IPS-18a (cell line): ENCODE results near the gene SERPINI2.
A peak's percentile ranks its signal among the peaks of the same experiment; 100 is the strongest.

Source experiments
- H3K27ac ChIP-seq: one replicate; pipeline ENCODE4 v1.5.1; 2013; ENCODE audit warnings: low read length
- H3K27me3 ChIP-seq: one replicate; pipeline ENCODE4 v1.6.1; 2013; ENCODE audit warnings: mild to moderate bottlenecking, low read length; ENCODE audit not compliant: control insufficient read depth, insufficient read depth
- H3K36me3 ChIP-seq: one replicate; pipeline ENCODE4 v1.6.1; 2013; ENCODE audit warnings: low read depth, low read length; ENCODE audit not compliant: control insufficient read depth
- H3K4me1 ChIP-seq: one replicate; pipeline ENCODE4 v1.6.1; 2013; ENCODE audit warnings: low read depth, low read length; ENCODE audit not compliant: control insufficient read depth
- H3K4me3 ChIP-seq: one replicate; pipeline ENCODE4 v1.5.1; 2013; ENCODE audit warnings: low read length
- H3K9ac ChIP-seq: one replicate; pipeline ENCODE4 v1.6.1; 2013; ENCODE audit warnings: mild to moderate bottlenecking, low read length, moderate library complexity
- H3K9me3 ChIP-seq: one replicate; pipeline ENCODE4 v1.6.1; 2013; ENCODE audit warnings: low read depth, low read length; ENCODE audit not compliant: control insufficient read depth

Gene SERPINI2, protein sequence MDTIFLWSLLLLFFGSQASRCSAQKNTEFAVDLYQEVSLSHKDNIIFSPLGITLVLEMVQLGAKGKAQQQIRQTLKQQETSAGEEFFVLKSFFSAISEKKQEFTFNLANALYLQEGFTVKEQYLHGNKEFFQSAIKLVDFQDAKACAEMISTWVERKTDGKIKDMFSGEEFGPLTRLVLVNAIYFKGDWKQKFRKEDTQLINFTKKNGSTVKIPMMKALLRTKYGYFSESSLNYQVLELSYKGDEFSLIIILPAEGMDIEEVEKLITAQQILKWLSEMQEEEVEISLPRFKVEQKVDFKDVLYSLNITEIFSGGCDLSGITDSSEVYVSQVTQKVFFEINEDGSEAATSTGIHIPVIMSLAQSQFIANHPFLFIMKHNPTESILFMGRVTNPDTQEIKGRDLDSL

DNA sequence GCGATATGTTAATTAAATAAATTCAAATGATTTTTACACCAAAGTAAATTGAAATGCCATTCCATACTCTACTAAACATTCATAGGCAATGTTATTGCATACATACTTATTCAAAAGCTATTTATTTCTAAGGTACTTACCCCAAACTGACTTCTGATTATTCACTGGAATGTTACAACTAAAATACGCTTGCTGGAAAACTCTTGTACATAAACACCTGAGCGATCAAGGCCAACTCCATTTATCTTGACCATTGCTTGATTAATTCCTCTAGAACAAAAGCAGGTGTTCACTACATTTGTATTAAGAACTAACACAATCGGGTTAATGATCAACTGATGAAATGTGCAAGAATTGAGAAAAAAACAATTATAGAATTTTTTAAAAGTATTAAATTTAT, at the start of gene SERPINI2:
Gene SERPINI2, minus strand, starts transcription at position 180 of the 400 bp plus-strand sequence. CDS start 2,208 bp downstream, outside the sequence.
- Histone ChIP-seq H3K9ac (no peak within 1 kb of the TSS), H3K4me3 (no peak within 1 kb of the TSS), H3K4me1 (no peaks in the 10 kb centered on the region), H3K27me3 (no peaks in the 10 kb centered on the region), H3K27ac (no peak within 1 kb of the TSS), H3K36me3 (no peaks in the 10 kb centered on the region), H3K9me3 (no peaks in the 10 kb centered on the region)

DNA sequence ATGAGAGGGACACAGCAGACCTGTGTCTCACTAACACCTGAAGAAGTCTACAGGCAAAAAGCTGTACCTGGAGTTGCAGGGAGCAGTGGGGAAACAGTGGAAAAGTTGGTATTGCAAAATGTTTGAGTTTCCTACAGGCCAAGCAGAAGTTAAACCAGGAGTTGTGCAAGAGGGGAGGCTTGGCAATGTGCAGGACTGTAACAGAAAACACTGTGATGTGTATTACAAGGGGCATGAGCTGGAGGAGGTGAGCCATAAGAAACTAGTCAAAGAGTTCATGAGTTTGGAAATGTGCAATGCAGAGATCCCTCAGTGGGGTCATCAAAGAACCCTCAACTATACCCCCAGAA, 47.1 kb upstream of the SERPINI2 start:
- H3K27ac ChIP-seq = no peak overlapping the region
- no peak overlapping the region for H3K9ac ChIP-seq
- no peak overlapping the region for H3K4me3 ChIP-seq
- H3K27me3 ChIP-seq = no peaks in the 10 kb centered on the region
- H3K4me1 ChIP-seq = no peaks in the 10 kb centered on the region
- no peaks in the 10 kb centered on the region for H3K36me3 ChIP-seq
- no peaks in the 10 kb centered on the region for H3K9me3 ChIP-seq

DNA sequence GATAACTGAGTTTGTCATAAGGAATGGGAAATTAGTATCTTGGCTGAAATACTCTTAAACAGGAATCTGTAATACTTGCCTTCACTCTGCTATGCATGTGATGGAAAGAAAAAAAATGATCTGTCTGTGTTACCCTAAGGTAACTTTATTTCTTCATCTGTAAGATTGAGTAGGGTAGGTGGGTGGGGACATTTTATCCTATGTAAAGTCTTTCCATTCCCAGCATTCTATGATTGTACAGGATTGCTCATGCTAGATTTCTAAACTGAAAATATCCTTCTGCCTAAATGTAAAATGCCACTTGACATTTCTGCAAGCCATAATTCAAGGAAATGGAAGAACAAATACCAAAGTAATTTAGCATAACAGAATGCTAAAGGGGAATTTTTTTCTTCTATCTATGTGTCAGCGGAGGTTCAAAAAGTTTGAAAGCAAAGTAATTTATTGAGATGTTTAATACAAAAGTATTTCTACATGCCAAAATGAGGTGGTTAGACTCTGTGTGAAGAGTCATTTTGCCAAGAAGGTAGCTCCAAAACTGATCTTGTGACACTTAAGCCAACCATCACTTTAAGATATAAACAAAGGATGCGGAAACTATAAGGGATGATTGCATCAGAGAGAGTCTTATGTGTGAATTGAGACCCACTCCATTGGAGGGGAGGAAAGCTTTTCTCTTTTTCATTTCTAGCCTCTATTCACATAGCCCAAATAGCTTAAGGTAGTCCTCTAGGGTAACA, 46.6 kb upstream of the SERPINI2 start:
- Histone ChIP-seq H3K9me3 (no peaks in the 10 kb centered on the region), H3K4me3 (no peak overlapping the region), H3K27me3 (no peaks in the 10 kb centered on the region), H3K36me3 (no peaks in the 10 kb centered on the region), H3K27ac (no peak overlapping the region), H3K4me1 (no peaks in the 10 kb centered on the region), H3K9ac (no peak overlapping the region)

DNA sequence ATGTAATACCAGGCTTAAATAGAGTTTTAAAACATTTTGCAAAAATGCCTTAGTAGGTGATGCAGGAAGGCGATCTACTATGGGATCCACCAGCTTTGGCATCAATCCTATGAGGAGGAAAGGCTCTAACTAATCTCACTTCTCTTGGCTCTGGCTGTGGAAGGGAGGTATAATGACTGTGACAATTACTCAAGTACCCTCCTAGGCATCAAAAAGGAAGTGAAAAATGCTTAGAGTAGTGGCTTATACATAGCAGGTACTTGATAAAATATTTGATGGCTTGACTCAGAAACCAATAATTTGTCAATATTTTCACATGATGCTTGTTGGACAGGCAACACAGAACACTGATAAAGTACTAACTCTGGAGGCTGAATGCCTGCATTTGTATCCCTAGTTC, 34.1 kb upstream of the SERPINI2 start:
- Histone ChIP-seq H3K9ac (no peak overlapping the region), H3K36me3 (no peaks in the 10 kb centered on the region), H3K27ac (no peak overlapping the region), H3K27me3 (no peaks in the 10 kb centered on the region), H3K9me3 (no peaks in the 10 kb centered on the region), H3K4me3 (no peak overlapping the region), H3K4me1 (no peaks in the 10 kb centered on the region)

DNA sequence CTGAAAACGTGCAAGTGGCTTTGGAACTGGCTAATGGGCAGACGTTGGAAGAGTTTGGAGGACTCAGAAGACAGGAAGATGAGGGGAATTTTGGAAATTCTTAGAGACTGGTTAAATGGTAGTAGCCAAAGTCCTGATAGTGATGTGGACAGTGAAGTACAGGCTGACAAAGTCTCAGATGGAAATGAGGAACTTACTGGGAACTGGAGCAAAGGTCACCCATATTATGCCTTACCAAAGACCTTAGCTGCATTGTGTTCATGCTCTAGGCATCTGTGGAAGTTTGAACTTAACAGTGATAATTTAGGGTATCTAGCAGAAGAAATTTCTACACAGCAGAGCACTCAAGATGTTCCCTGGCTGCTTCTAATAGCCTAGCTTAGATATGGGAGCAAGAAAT, 28.6 kb upstream of the SERPINI2 start:
- Histone ChIP-seq H3K9me3 (no peaks in the 10 kb centered on the region), H3K27me3 (no peaks in the 10 kb centered on the region), H3K4me3 (no peak overlapping the region), H3K4me1 (no peaks in the 10 kb centered on the region), H3K9ac (no peak overlapping the region), H3K27ac (no peak overlapping the region), H3K36me3 (no peaks in the 10 kb centered on the region)

DNA sequence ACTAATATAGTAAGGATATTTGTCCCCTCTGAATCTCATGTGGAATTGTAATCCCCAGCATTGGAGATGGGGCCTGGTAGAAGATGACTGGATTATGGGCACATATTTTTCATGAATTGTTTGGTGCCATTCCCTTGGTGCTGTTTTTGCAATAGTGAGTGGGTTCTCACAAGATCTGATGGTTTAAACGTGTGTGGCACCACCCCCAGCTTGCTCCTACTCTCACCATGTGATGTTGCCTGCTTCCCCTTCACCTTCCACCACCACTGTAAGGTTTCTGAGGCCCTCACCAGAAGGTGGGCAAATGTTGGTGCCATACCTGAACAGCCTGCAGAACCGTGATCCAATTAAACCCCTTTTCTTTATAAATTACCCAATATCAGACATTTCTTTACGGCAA, 28.1 kb upstream of the SERPINI2 start:
- Histone ChIP-seq H3K9me3 (no peaks in the 10 kb centered on the region), H3K36me3 (no peaks in the 10 kb centered on the region), H3K9ac (no peak overlapping the region), H3K27ac (no peak overlapping the region), H3K27me3 (no peaks in the 10 kb centered on the region), H3K4me1 (no peaks in the 10 kb centered on the region), H3K4me3 (no peak overlapping the region)

DNA sequence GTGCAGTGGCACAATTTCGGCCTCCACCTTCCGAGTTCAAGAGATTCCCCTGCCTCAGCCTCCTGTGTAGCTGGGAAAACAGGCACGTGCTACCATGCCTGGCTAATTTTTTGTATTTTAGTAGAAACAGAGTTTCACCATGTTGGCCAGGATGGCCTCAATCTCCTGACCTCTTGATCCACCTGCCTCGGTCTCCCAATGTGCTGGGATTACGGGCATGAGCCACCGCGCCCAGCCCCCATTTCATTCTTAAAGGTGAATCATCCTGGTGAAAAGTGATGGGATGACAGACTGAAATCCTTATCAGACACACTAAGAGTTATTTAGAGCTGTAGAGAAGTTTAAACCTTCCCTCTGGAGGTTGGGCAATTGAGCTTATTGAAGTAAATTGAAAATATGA, 24.1 kb upstream of the SERPINI2 start:
- no peak overlapping the region for H3K27ac ChIP-seq
- H3K9me3 ChIP-seq = no peaks in the 10 kb centered on the region
- H3K36me3 ChIP-seq = no peaks in the 10 kb centered on the region
- no peak overlapping the region for H3K4me3 ChIP-seq
- H3K27me3 ChIP-seq = no peaks in the 10 kb centered on the region
- no peak overlapping the region for H3K9ac ChIP-seq
- H3K4me1 ChIP-seq = no peaks in the 10 kb centered on the region

DNA sequence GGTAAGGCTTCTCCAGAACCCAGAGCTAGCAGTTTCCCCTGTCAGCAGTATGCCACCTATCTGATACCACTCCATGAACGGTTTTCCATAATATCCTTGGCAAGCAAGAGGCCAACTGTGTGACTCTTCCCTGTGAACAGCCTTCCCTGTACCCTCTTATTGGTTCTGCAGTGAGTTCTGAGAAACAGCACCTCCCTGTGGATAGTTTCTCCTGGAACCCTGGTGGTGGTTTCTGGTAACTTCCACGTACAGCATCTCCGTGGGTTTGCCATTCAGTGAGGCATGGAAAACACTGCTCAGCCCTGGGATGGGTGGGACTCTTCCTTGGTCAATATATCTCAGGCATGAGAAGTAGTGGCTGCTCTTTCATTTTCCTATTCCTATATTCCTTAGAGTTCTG, 19.4 kb upstream of the SERPINI2 start:
- Histone ChIP-seq H3K4me1 (peaks cover 17% of the 10 kb centered on the region), H3K27ac (no peak overlapping the region), H3K9ac (no peak overlapping the region), H3K27me3 (no peaks in the 10 kb centered on the region), H3K4me3 (no peak overlapping the region), H3K9me3 (no peaks in the 10 kb centered on the region), H3K36me3 (no peaks in the 10 kb centered on the region)

DNA sequence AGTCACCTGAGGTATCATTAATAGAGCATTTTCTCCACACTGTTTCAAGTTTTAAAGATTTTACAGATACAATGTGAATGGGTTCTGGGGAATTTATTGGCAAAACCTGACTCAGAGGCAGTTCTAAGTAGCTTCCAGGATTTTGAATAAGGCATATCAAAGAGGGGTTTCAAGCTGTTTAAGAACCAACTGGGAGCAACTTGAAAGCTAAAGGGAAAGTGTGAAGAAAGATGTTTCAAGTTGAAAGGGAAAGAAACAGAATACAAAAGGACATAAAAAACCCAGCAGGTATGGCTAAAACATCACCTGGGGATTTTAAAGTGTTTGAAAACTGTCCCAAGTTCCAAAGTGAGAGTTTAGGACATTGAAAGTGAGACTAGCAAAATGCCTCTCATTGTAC, 17.8 kb upstream of the SERPINI2 start:
- H3K9me3 ChIP-seq = no peaks in the 10 kb centered on the region
- H3K4me1 ChIP-seq = peaks cover 17% of the 10 kb centered on the region
- H3K27ac ChIP-seq = no peak overlapping the region
- peak overlapping the region; percentile 19 for H3K4me3 ChIP-seq
- H3K36me3 ChIP-seq = no peaks in the 10 kb centered on the region
- H3K27me3 ChIP-seq = no peaks in the 10 kb centered on the region
- H3K9ac ChIP-seq = no peak overlapping the region

DNA sequence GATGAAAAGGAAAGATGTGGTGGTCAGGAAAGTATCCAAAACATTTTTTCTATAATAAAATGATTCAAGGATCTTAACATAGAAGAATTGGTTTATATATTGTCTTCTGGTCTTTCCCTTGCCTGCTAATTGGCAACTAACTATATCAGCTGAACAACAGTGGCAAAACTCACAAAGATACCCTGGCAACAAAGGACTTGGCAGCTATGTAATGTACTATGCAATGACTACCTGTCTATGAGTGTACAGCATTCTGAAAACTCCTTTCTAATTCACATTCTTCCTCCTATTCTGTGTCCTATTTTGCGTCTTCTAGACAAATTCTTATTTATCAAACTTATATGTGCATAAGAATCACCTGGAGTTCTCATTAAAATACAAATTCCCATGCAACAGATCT, 15.7 kb upstream of the SERPINI2 start:
- no peak overlapping the region for H3K27ac ChIP-seq
- H3K9ac ChIP-seq = no peak overlapping the region
- H3K9me3 ChIP-seq = no peaks in the 10 kb centered on the region
- no peaks in the 10 kb centered on the region for H3K27me3 ChIP-seq
- H3K4me3 ChIP-seq = no peak overlapping the region
- H3K4me1 ChIP-seq = peaks cover 17% of the 10 kb centered on the region
- H3K36me3 ChIP-seq = no peaks in the 10 kb centered on the region

DNA sequence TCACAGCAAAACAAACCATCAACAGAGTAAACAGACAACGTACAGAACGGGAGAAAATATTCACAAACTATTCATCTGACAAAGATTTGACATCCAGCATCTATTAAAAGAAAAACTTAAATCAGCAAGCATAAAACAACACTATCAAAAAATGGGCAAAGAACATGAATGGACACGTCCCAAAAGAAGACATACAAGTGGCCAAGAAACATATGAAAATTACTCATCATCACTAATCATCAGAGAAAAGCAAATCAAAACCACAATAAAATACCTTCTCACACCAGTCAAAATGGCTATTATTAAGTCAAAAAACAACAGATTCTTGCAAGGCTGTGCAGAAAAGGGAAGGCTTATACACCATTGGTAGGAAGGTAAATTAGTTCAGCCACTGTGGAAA, 13.7 kb upstream of the SERPINI2 start:
- Histone ChIP-seq H3K4me3 (no peak overlapping the region), H3K4me1 (peaks cover 17% of the 10 kb centered on the region), H3K36me3 (no peaks in the 10 kb centered on the region), H3K27ac (no peak overlapping the region), H3K27me3 (no peaks in the 10 kb centered on the region), H3K9ac (no peak overlapping the region), H3K9me3 (no peaks in the 10 kb centered on the region)

DNA sequence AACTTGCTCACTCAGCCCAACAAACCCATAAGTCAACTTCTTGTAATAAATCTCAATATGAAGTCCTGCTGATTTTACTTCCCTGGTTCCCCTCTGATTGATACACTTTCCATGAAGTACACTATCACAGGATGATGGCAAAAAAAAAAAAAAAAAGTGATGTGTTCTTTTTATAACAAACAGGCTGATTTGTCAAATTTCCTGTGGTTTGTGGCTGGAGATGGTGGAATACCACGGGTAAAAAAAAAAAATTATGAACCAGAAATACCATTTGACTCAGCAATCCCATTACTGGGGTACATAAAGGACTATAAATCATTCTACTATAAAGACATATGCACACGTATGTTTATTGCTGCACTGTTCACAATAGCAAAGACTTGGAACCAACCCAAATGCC, 10.7 kb upstream of the SERPINI2 start:
- Histone ChIP-seq H3K36me3 (no peaks in the 10 kb centered on the region), H3K9me3 (no peaks in the 10 kb centered on the region), H3K4me3 (no peak overlapping the region), H3K27ac (no peak overlapping the region), H3K4me1 (no peaks in the 10 kb centered on the region), H3K27me3 (no peaks in the 10 kb centered on the region), H3K9ac (no peak overlapping the region)
